Measurements from ENCODE around the gene ANO2.

- TF ChIP-seq REST (IDR thresholded peaks at IDR 0.05; ENCODE audit: insufficient read depth in 1 of 2, low read depth in 2 of 2, low read length in 2 of 2) (no peak), POLR2AphosphoS5 (IDR thresholded peaks at IDR 0.05; ENCODE audit: low read depth, low read length) (no peak)
Observed at GRCh38 chr12:5798242-5799015, 146.6 kb downstream of the ANO2 start.
